Mammary epithelial cell (primary cell): ENCODE measurements around the gene ICAM1.

Experiments used
- CTCF ChIP-seq, 2 donors: IDR thresholded peaks in 1 of 2; conservative IDR thresholded peaks in 1 of 2; 2 replicates each; pipeline ENCODE4 v1.5.1; 2011 to 2012; ENCODE audit warnings: inconsistent platforms in 2 of 2, low read length in 2 of 2, mild to moderate bottlenecking in 2 of 2, control low read depth in 1 of 2, low read depth in 1 of 2; ENCODE audit not compliant: insufficient read depth in 1 of 2; ENCODE audit errors: extremely low read depth in 1 of 2
- EZH2 ChIP-seq: IDR thresholded peaks from 2 replicates; pipeline ENCODE4 v1.6.1; 2012; ENCODE audit warnings: low read length, inconsistent platforms, borderline replicate concordance

GRCh38 chr19:10288662-10289166 is 17.8 kb downstream of the ICAM1 start:
- TF ChIP-seq CTCF (conservative IDR thresholded peaks at IDR 0.05 in 1 of 2, IDR thresholded peaks at IDR 0.05 in 1 of 2; ENCODE audit: extremely low read depth in 1 of 2, insufficient read depth in 1 of 2, low read depth in 1 of 2, low read length in 2 of 2), result no peak
- TF ChIP-seq EZH2, result no peak
